KOPT-K1 (cell line): ENCODE data around the gene PAX5.

Experiments
- H3K27ac ChIP-seq: fragments of 200-600 bp; sonication (generic); 2 replicates; pipeline ENCODE4 v1.5.1; 2016; ENCODE audit warnings: antibody characterized with exemption, mild to moderate bottlenecking, low read depth, low read length; ENCODE audit not compliant: poor library complexity, severe bottlenecking
- H3K36me3 ChIP-seq: fragments of 200-600 bp; sonication (generic); 2 replicates; pipeline ENCODE4 v1.5.1; 2017; ENCODE audit warnings: antibody characterized with exemption, mild to moderate bottlenecking, low read length, moderate library complexity; ENCODE audit not compliant: insufficient read depth
- H3K9me3 ChIP-seq: fragments of 200-600 bp; sonication (generic); 2 replicates; pipeline ENCODE4 v1.5.1; 2017; ENCODE audit warnings: antibody characterized with exemption, low read length, mild to moderate bottlenecking; ENCODE audit not compliant: insufficient read depth, poor library complexity, severe bottlenecking

The PAX5 gene

DNA sequence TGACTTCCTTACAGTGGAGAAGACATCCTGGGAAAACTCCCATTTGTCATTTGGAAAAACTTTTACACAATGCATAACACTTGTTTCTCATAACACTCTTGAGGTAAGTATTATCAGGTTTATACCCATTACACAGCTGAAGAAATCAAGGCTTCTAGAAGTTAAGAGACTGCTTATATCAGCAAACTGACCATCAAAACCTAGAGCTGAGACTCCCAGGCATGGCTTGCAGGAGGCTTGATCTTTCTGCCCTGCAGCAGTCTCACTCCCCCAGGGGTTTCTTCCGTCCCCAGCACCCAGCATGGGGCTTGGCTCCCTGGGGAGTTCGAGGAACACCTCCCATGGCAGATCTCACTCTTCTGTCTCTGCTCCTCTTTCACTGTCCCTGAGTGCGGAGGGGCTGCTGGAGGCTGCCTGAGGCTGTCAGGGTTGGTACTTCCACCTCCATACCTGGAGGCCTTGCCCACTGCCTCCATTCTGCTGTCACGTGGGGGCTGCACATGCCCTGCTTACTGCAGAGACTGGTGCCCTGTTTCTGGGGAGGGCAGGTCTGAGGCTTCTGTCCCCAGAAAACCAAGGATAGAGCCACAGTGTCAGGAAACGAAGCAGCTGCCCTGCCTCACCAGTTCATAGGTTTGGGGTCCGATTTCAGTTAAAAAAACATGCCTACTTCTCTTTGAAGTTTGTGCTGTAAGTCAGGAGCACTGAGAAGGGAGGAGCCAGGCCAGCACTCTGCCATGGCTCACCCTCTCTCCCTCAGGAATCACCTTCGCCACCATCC lies 202.5 kb downstream of the PAX5 start:
- no peaks in the 10 kb centered on the region for H3K36me3 ChIP-seq
- no peaks in the 10 kb centered on the region for H3K9me3 ChIP-seq
- H3K27ac ChIP-seq = no peak overlapping the region

DNA sequence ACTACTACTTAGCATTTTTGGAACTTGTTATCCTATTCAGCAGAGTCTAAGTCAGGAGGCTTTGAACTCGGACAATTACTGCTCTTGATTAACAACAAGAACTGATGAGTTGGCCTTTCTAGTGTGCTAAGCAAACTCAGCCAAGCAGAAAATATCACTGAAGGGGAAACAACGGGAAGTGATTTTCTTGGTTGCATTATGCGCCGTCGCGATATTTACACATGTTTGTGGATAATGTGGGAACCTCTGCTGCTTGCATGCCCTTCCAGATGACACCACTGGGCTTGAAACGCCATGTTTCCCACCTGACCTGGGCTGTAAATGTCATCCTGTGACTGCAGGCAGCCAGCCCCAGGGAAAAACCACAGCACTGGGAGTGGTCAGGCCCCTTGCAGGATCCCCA lies 205.5 kb downstream of the PAX5 start:
- H3K27ac ChIP-seq = no peak overlapping the region
- H3K9me3 ChIP-seq = no peaks in the 10 kb centered on the region
- H3K36me3 ChIP-seq = no peaks in the 10 kb centered on the region

- H3K27ac ChIP-seq = no peak overlapping the region
- H3K9me3 ChIP-seq = no peaks in the 10 kb centered on the region
- H3K36me3 ChIP-seq = no peaks in the 10 kb centered on the region
Measured at GRCh38 chr9:36827593-36827992, 206.5 kb downstream of the PAX5 start.

GRCh38 chr9:36826581-36826980 lies 207.5 kb downstream of the PAX5 start:
- Histone ChIP-seq H3K36me3 (no peaks in the 10 kb centered on the region), H3K9me3 (no peaks in the 10 kb centered on the region), H3K27ac (no peak overlapping the region)

- Histone ChIP-seq H3K9me3 (no peaks in the 10 kb centered on the region), H3K36me3 (no peaks in the 10 kb centered on the region), H3K27ac (no peak overlapping the region)
Measured at GRCh38 chr9:36825179-36825578, 208.9 kb downstream of the PAX5 start.

- Histone ChIP-seq H3K9me3 (no peaks in the 10 kb centered on the region), H3K27ac (no peak overlapping the region), H3K36me3 (no peaks in the 10 kb centered on the region)
Measured at GRCh38 chr9:36823934-36824333, 210.1 kb downstream of the PAX5 start.

GRCh38 chr9:36823466-36823865 lies 210.6 kb downstream of the PAX5 start:
- no peaks in the 10 kb centered on the region for H3K9me3 ChIP-seq
- H3K27ac ChIP-seq = no peak overlapping the region
- H3K36me3 ChIP-seq = no peaks in the 10 kb centered on the region

DNA sequence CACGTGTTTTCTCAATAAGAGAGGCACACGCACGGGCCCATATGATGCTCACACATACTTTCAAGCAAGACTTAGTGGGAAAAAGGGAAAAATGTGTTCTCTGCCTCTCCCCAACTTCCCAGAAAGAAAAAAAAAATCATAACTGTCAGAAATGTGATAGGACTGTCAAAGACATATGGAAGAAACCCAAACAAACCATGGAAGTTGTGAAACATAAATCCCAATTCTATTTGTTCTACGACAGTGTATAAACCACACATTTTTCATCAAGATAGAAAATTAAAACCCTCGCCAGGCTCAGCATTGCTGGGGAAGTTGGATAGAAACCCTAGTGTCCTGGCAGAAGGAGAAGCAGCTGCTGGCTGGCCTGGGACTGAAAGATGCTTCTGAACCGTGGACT lies 211.9 kb downstream of the PAX5 start:
- no peaks in the 10 kb centered on the region for H3K9me3 ChIP-seq
- H3K36me3 ChIP-seq = no peaks in the 10 kb centered on the region
- H3K27ac ChIP-seq = no peak overlapping the region

DNA sequence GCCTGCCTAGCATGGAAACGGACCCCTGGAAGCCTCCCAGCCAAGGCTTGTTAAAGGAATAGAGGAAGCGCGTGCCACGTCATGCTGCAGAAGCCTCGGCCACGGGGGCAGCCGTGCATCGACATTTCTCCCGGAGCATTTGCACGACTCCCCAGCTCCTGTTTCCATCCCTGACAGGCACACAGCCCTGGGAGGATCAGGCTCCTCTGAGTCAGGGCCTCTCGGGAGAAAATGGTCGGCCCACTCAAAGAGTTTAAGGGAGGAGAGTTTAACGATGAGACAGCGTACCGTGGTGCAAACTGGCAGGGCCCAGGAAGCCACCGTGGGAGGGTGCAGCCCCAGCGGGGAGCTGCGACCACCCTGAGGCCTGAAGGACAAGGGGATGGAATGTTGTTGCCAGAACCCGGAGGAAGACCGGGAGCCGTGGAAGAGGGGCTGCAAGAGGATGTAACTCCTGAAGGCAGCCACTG lies 213.6 kb downstream of the PAX5 start:
- Histone ChIP-seq H3K9me3 (no peaks in the 10 kb centered on the region), H3K36me3 (no peaks in the 10 kb centered on the region), H3K27ac (no peak overlapping the region)

DNA sequence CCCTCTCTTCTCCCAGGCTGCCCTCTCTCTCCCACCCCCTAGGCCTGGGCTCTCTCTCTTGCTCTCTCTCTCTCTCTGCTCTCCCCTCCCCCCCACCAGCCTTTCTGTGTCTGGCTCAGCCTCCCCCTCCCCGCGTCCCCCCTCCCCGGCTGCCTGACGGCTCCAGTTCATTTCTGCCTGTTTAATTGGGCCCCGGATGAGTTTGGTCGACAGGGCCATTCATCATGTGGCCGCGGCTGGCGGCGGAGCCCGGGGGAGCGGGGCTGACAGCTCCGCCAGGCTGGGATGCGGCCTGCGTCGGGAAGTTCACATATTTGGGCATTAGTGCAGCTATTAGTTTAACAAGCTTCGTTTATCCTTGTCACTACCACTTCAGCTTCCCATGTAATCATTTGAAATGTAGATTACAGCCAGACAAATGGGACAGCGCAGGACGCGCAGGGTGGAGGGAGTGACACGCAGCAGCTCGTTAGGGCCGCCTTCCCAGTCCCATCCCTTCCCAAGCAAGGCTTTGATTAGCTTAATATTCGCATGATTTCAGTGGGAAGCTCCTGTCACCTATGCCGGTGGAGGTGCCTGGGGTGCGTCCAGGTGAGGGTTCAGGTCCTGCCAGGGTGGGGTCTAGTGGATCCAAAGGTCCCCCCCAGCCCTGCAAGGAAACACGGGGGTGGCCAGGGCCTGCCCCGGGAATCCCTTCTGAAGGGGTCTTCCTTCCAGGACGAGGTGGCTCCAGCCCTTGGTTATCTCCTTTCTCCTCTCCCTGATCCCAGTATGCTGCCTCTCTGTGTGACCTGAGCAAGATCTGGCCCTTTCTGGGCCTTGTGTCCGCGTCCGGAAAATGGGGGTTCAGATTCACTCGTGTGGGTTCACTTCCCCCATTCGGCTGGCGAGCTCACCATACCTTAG lies 214.8 kb downstream of the PAX5 start:
- no peaks in the 10 kb centered on the region for H3K9me3 ChIP-seq
- H3K27ac ChIP-seq = no peak overlapping the region
- no peaks in the 10 kb centered on the region for H3K36me3 ChIP-seq

DNA sequence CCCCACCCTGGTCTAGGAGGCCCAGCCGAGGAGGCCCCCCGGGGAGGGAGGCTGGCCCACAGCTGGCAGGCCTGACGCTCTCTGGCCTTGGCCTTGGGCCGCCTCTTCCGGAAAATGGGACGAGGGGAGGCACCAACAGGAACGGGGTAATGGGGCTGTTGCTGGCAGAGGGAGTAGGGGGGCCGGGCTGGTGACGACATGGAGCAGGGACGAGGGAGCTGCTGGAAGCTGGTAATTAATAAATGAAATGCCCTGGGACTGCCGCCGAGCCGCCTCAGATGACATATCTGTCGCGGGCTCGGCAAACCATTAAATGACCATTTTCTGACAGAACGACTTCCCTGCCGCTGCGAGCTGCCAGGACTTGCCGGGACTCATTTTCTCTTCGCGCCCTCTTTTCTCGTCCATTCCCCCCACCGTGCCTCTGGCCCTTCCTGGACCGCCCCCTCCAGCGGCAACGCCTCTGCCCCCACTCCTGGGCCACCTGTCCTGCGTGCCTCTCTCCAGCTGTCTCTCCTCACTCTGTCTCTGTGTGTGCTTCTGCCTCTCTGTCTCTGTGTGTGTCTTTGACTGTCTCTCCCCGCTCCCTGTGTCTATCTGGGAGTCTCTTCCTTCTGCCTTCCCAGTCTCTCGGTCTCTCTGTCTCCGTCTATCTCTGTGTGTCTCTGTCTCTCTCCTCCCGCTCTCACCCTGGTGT lies 215.7 kb downstream of the PAX5 start:
- Histone ChIP-seq H3K27ac (no peak overlapping the region), H3K9me3 (no peaks in the 10 kb centered on the region), H3K36me3 (no peaks in the 10 kb centered on the region)

DNA sequence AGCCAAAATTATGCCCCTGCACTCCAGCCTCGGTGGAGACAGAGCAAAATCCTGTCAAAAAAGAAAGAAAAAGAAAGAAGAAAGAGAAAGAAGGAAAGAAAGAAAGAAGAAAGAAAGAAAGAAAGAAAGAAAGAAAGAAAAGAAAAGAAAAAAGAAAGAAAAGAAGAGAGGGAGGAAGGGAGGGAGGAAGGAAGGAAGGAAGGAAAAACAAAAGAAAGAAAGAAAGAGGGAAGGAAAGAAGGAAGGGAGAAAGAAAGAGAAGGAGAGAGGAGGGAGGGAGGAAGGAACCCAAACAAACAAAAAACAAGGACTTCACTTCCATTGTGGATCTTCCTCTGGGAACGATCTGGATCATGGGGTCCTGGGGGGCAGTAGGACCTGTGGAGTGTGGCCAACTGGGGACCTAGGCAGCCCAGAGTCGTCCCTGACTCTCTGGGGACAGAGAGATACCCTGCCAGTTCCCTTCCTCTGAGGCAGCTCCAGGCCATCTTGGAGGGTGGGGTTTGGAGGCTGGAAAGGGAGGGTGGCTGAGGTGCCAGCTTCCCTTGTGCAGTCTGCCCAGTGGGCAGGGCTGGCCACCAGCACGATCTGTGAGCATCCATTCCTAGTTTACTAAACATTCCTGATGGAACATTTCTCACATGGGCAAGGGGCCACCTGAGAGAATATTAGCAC lies 216.8 kb downstream of the PAX5 start:
- Histone ChIP-seq H3K36me3 (no peaks in the 10 kb centered on the region), H3K9me3 (peaks cover 5% of the 10 kb centered on the region), H3K27ac (no peak overlapping the region)

DNA sequence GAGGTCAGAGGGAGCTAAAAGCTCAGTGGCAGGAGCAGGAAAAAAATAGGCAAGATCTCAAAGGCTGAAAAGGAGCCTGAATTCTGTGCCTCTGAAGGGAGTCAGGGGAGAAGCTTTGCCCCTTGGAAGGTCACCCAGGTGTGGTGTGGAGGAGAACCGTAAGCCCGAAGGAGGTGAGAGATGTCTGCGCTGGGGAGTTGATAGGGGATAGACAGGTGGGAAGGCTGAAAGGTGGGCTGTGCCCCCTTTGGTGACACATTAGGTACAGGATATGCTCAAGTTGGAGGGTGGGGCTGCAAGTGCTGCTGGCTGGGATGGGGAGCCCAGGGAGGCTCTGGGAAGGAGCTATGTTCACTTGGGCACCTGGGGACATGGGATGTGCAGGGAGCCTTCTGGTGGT lies 217.7 kb downstream of the PAX5 start:
- Histone ChIP-seq H3K36me3 (no peaks in the 10 kb centered on the region), H3K27ac (no peak overlapping the region), H3K9me3 (peaks cover 8% of the 10 kb centered on the region)

DNA sequence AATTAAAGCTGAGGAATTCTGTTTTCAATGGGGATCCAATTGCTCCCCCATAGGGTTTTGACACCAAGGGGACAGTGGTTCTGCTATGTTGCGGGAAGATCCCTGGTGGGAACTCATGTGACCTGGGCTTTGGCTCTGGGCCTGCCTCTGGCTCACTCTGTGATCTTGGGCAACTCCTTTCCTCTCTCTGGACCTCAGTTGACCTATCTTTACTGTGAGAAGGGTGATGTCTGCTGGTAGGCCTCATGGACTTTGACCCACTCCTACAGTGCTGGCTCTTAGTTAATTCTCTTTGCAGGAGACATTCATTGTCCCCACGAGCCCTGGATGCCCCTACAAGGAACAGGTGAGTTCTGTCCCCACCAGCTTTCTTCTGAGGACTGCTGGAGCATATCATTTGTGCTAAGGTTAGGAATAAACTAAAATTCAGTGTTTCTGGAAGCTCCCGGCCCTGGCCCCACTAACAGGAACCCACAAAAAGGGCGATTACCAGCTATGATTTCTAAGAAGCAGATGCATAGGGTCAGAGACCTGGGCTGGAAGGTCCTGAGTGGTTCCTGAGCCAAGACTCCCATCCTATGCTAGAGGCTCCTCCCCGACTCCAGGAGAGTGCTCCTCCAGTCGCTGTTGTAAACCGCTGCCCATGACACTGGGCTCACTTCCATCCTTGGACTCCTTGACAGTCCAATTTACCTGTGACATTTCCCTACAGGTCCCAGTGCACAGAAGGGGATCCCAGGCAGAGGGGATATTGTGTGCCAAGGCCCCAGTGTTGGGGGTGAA lies 218.3 kb downstream of the PAX5 start:
- Histone ChIP-seq H3K36me3 (no peaks in the 10 kb centered on the region), H3K27ac (no peak overlapping the region), H3K9me3 (peaks cover 8% of the 10 kb centered on the region)
